ENCODE measurements around the gene FIGNL2. TPM values are rescaled to one million over a fixed set of nuclear protein-coding genes. Genes with fewer than 3 reads are reported as not detected.

The FIGNL2 gene
- polyA plus RNA-seq, 1 donor (not counting 4 experiments of a cell fraction or from before 2014, with no cell fraction given) = not detected

DNA sequence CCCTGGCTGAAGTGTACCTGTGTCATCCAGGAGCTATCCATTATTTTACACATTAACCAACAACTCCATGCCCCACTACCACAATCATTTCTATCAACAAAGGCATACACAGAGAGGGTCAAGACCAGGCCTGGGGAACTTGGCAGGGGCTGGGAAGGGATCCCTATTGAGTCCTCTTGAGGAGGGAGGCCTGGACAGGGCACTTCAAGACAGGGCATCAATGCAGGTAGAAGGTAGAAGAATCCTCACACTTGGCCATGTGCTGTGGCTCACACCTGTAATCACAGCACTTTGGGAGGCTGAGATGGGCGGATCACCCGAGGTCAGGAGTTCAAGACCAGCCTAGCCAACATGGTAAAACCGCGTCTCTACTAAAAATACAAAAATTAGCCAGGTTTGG is 26.0 kb upstream of the FIGNL2 start:
- H3K79me2 ChIP-seq (ENCODE audit: control insufficient read depth, insufficient read depth, low read length) = no peaks in the 10 kb centered on the region
- no peak overlapping the region for H3K4me2 ChIP-seq (ENCODE audit: control insufficient read depth, extremely low read depth, insufficient read depth, low read depth, low read length)
- no peaks in the 10 kb centered on the region for H3K9me1 ChIP-seq (ENCODE audit: control insufficient read depth, extremely low read depth, insufficient read depth, low read length)
- no peak overlapping the region for H3K9ac ChIP-seq (ENCODE audit: control insufficient read depth, extremely low read depth, insufficient read depth, low read length)
- dilution Hi-C loops (cut with MboI; ENCODE audit: extremely low pct_ligation_motif_present, low sequenced_read_pairs) = no loop called here
- DNase-seq (ENCODE audit: low read depth, low spot score) (no peak), FAIRE-seq (no peak)
- H3K4me1 ChIP-seq (ENCODE audit: control insufficient read depth, extremely low read depth, insufficient read depth, low read length) = no peaks in the 10 kb centered on the region
- peaks cover 21% of the 10 kb centered on the region for H3K27me3 ChIP-seq (ENCODE audit: control insufficient read depth, extremely low read depth, insufficient read depth, low read length)
- H3K9me3 ChIP-seq (ENCODE audit: control insufficient read depth, low read depth, low read length) = no peaks in the 10 kb centered on the region
- TF ChIP-seq, protein P1, sequence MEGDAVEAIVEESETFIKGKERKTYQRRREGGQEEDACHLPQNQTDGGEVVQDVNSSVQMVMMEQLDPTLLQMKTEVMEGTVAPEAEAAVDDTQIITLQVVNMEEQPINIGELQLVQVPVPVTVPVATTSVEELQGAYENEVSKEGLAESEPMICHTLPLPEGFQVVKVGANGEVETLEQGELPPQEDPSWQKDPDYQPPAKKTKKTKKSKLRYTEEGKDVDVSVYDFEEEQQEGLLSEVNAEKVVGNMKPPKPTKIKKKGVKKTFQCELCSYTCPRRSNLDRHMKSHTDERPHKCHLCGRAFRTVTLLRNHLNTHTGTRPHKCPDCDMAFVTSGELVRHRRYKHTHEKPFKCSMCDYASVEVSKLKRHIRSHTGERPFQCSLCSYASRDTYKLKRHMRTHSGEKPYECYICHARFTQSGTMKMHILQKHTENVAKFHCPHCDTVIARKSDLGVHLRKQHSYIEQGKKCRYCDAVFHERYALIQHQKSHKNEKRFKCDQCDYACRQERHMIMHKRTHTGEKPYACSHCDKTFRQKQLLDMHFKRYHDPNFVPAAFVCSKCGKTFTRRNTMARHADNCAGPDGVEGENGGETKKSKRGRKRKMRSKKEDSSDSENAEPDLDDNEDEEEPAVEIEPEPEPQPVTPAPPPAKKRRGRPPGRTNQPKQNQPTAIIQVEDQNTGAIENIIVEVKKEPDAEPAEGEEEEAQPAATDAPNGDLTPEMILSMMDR (optimal IDR thresholded peaks at IDR 0.05 in 1 of 3, IDR thresholded peaks at IDR 0.05 in 1 of 3, conservative IDR thresholded peaks at IDR 0.05 in 1 of 3; ENCODE audit: extremely low read depth in 1 of 3, insufficient read depth in 2 of 3, low read length in 3 of 3) = no peak
- TF ChIP-seq EZH2 (IDR thresholded peaks at IDR 0.05; ENCODE audit: low read length) = no peak
- no peak overlapping the region for H3K4me3 ChIP-seq (ENCODE audit: control insufficient read depth in 2 of 3, extremely low read depth in 1 of 3, insufficient read depth in 2 of 3, low read depth in 1 of 3, low read length in 3 of 3)
- no peaks in the 10 kb centered on the region for H3K36me3 ChIP-seq (ENCODE audit: control insufficient read depth in 2 of 2, extremely low read depth in 1 of 2, insufficient read depth in 2 of 2, low read length in 2 of 2)
- no peak overlapping the region for H2AFZ ChIP-seq (ENCODE audit: control insufficient read depth, low read length)
- no peak overlapping the region for H3K27ac ChIP-seq (ENCODE audit: control insufficient read depth, insufficient read depth, low read length)
- H4K20me1 ChIP-seq (ENCODE audit: control insufficient read depth, extremely low read depth, insufficient read depth, low read length) = no peaks in the 10 kb centered on the region

DNA sequence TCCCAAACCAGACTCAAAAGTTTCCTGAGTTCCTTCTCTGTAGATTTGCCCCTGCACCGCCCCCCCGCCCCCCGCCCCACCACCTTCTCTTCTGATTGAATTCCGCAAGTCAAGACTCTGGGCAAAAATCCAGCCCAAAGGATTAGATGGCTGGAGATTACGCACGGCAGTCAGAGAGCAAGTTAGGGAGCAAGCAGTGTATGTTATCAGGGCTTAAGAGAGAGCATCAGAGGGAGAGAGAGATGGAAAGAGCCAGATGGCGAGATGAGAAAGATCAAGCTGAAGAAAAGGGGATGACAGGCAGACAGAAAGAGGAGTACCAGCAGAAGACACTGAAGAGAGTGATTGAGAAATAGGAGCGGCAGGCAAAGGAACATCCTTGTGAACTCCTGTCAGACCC is 25.5 kb upstream of the FIGNL2 start:
- H3K27me3 ChIP-seq (ENCODE audit: control insufficient read depth, extremely low read depth, insufficient read depth, low read length) = peaks cover 25% of the 10 kb centered on the region
- dilution Hi-C loops (cut with MboI; ENCODE audit: extremely low pct_ligation_motif_present, low sequenced_read_pairs) = no loop called here

More for the DNA sequence above, 25.5 kb upstream of the FIGNL2 start:
- DNase-seq (ENCODE audit: low read depth, low spot score) (no peak), FAIRE-seq (no peak)
- TF ChIP-seq, protein P1 (optimal IDR thresholded peaks at IDR 0.05 in 1 of 3, IDR thresholded peaks at IDR 0.05 in 1 of 3, conservative IDR thresholded peaks at IDR 0.05 in 1 of 3; ENCODE audit: extremely low read depth in 1 of 3, insufficient read depth in 2 of 3, low read length in 3 of 3) = no peak
- no peak for TF ChIP-seq EZH2 (IDR thresholded peaks at IDR 0.05; ENCODE audit: low read length)
- no peaks in the 10 kb centered on the region for H3K36me3 ChIP-seq (ENCODE audit: control insufficient read depth in 2 of 2, extremely low read depth in 1 of 2, insufficient read depth in 2 of 2, low read length in 2 of 2)
- no peak overlapping the region for H3K9ac ChIP-seq (ENCODE audit: control insufficient read depth, extremely low read depth, insufficient read depth, low read length)
- no peak overlapping the region for H3K4me3 ChIP-seq (ENCODE audit: control insufficient read depth in 2 of 3, extremely low read depth in 1 of 3, insufficient read depth in 2 of 3, low read depth in 1 of 3, low read length in 3 of 3)
- H3K79me2 ChIP-seq (ENCODE audit: control insufficient read depth, insufficient read depth, low read length) = no peaks in the 10 kb centered on the region
- H3K27ac ChIP-seq (ENCODE audit: control insufficient read depth, insufficient read depth, low read length) = no peak overlapping the region
- H3K9me3 ChIP-seq (ENCODE audit: control insufficient read depth, low read depth, low read length) = no peaks in the 10 kb centered on the region
- H2AFZ ChIP-seq (ENCODE audit: control insufficient read depth, low read length) = no peak overlapping the region
- H3K4me1 ChIP-seq (ENCODE audit: control insufficient read depth, extremely low read depth, insufficient read depth, low read length) = no peaks in the 10 kb centered on the region
- H3K9me1 ChIP-seq (ENCODE audit: control insufficient read depth, extremely low read depth, insufficient read depth, low read length) = no peaks in the 10 kb centered on the region
- no peaks in the 10 kb centered on the region for H4K20me1 ChIP-seq (ENCODE audit: control insufficient read depth, extremely low read depth, insufficient read depth, low read length)
- no peak overlapping the region for H3K4me2 ChIP-seq (ENCODE audit: control insufficient read depth, extremely low read depth, insufficient read depth, low read depth, low read length)
